H9 (cell line): ENCODE measurements around the gene DSG4. TPM values are rescaled to one million over a fixed set of nuclear protein-coding genes. Genes with fewer than 3 reads are reported as not detected.

ENCODE experiments used
- DNase-seq: peaks from one replicate; pipeline ENCODE4 v3.0.0-alpha.2; 2017
- H2AFZ ChIP-seq: one replicate; pipeline ENCODE4 v1.6.1; 2013; ENCODE audit warnings: mild to moderate bottlenecking, low read length, control low read depth, moderate library complexity
- H2AK5ac ChIP-seq: 2 replicates; pipeline ENCODE4 v1.6.1; 2013; ENCODE audit warnings: low read length, control low read depth, mixed read lengths; ENCODE audit not compliant: insufficient read length
- H2BK120ac ChIP-seq: one replicate; pipeline ENCODE4 v1.6.1; 2013; ENCODE audit warnings: low read depth, mild to moderate bottlenecking, low read length, control low read depth, inconsistent platforms; ENCODE audit not compliant: poor library complexity, severe bottlenecking
- H2BK12ac ChIP-seq: 2 replicates; pipeline ENCODE4 v1.6.1; 2013; ENCODE audit warnings: low read length, control low read depth, mixed read lengths, low read depth; ENCODE audit not compliant: insufficient read length
- H2BK15ac ChIP-seq: 2 replicates; pipeline ENCODE4 v1.6.1; 2013; ENCODE audit warnings: low read depth, low read length, control low read depth
- H2BK20ac ChIP-seq: one replicate; pipeline ENCODE4 v1.6.1; 2013; ENCODE audit warnings: low read depth, mild to moderate bottlenecking, low read length, control low read depth, inconsistent platforms; ENCODE audit not compliant: poor library complexity, severe bottlenecking
- H2BK5ac ChIP-seq: 2 replicates; pipeline ENCODE4 v1.6.1; 2013; ENCODE audit warnings: low read length, control low read depth, mixed read lengths; ENCODE audit not compliant: insufficient read length
- H3K14ac ChIP-seq: 2 replicates; pipeline ENCODE4 v1.6.1; 2013; ENCODE audit warnings: low read length, control low read depth; ENCODE audit not compliant: insufficient read depth
- H3K18ac ChIP-seq: 2 replicates; pipeline ENCODE4 v1.6.1; 2013; ENCODE audit warnings: low read depth, mild to moderate bottlenecking, mixed read lengths, low read length, control low read depth; ENCODE audit not compliant: insufficient read length
- H3K23ac ChIP-seq: 2 replicates; pipeline ENCODE4 v1.6.1; 2013; ENCODE audit warnings: low read length, control low read depth, mixed read lengths, low read depth; ENCODE audit not compliant: insufficient read length
- H3K23me2 ChIP-seq: 2 replicates; pipeline ENCODE4 v1.6.1; 2013; ENCODE audit warnings: low read depth, mild to moderate bottlenecking, mixed read lengths, low read length, control low read depth; ENCODE audit not compliant: insufficient read length, poor library complexity, severe bottlenecking
- H3K27ac ChIP-seq: 2 replicates; pipeline ENCODE4 v1.5.1; 2013; ENCODE audit warnings: low read length, control low read depth, mixed read lengths, low read depth; ENCODE audit not compliant: insufficient read length
- H3K27me3 ChIP-seq: 2 replicates; pipeline ENCODE4 v1.6.1; 2013; ENCODE audit warnings: low read length, control low read depth, inconsistent platforms; ENCODE audit not compliant: insufficient read depth
- H3K4ac ChIP-seq: 2 replicates; pipeline ENCODE4 v1.6.1; 2013; ENCODE audit warnings: low read depth, mild to moderate bottlenecking, control low read depth, inconsistent platforms, low read length, moderate library complexity
- H3K4me1 ChIP-seq: 2 replicates; pipeline ENCODE4 v1.6.1; 2013; ENCODE audit warnings: low read length, control low read depth, inconsistent platforms; ENCODE audit not compliant: insufficient read depth
- H3K4me2 ChIP-seq: 2 replicates; pipeline ENCODE4 v1.6.1; 2013; ENCODE audit warnings: low read length, control low read depth, mixed read lengths; ENCODE audit not compliant: insufficient read length, insufficient read depth
- H3K56ac ChIP-seq: 2 replicates; pipeline ENCODE4 v1.6.1; 2013; ENCODE audit warnings: low read depth, mild to moderate bottlenecking, mixed read lengths, low read length, control low read depth; ENCODE audit not compliant: insufficient read length
- H3K79me1 ChIP-seq: 2 replicates; pipeline ENCODE4 v1.6.1; 2013; ENCODE audit warnings: low read depth, mild to moderate bottlenecking, moderate library complexity, low read length, control low read depth, inconsistent platforms; ENCODE audit not compliant: insufficient read depth, poor library complexity, severe bottlenecking
- H3K79me2 ChIP-seq: 2 replicates; pipeline ENCODE4 v1.6.1; 2013; ENCODE audit warnings: low read length, control low read depth, inconsistent platforms; ENCODE audit not compliant: insufficient read depth
- H3K9ac ChIP-seq: 2 replicates; pipeline ENCODE4 v1.6.1; 2013; ENCODE audit warnings: low read length, control low read depth, mixed read lengths; ENCODE audit not compliant: insufficient read length; ENCODE audit errors: extremely low read depth
- H3K9me3 ChIP-seq: one replicate; pipeline ENCODE4 v1.6.1; 2013; ENCODE audit warnings: low read depth, low read length, inconsistent platforms; ENCODE audit not compliant: control insufficient read depth
- H3T11ph ChIP-seq: one replicate; pipeline ENCODE4 v1.6.1; 2013; ENCODE audit warnings: mild to moderate bottlenecking, low read length, control low read depth, inconsistent platforms
- H4K20me1 ChIP-seq: one replicate; pipeline ENCODE4 v1.6.1; 2013; ENCODE audit not compliant: control insufficient read depth, insufficient read length, insufficient read depth
- H4K5ac ChIP-seq: 2 replicates; pipeline ENCODE4 v1.6.1; 2013; ENCODE audit warnings: low read depth, mild to moderate bottlenecking, mixed read lengths, low read length, control low read depth; ENCODE audit not compliant: insufficient read length
- H4K8ac ChIP-seq: replicated peaks from 2 replicates; pipeline ENCODE4 v1.6.1; 2013; ENCODE audit warnings: low read length, control low read depth, mixed read lengths, low read depth; ENCODE audit not compliant: insufficient read length
- H4K91ac ChIP-seq: 2 replicates; pipeline ENCODE4 v1.6.1; 2013; ENCODE audit warnings: low read depth, mild to moderate bottlenecking, moderate library complexity, mixed read lengths, low read length, control low read depth; ENCODE audit not compliant: insufficient read length
- H3K27ac Mint-ChIP-seq, 3 experiments: 2 replicates in 2 of 3; 3 replicates in 1 of 3; pipeline ENCODE4 v1.8.0; 2020 to 2021; ENCODE audit warnings: mixed read lengths in 3 of 3, mild to moderate bottlenecking in 1 of 3, moderate library complexity in 1 of 3
- H3K27me3 Mint-ChIP-seq: 2 replicates; pipeline ENCODE4 v1.8.0; 2021; ENCODE audit warnings: low read depth, mild to moderate bottlenecking, moderate library complexity, mixed read lengths
- H3K36me3 Mint-ChIP-seq, 3 experiments: 2 replicates in 2 of 3; 3 replicates in 1 of 3; pipeline ENCODE4 v1.8.0; 2020 to 2021; ENCODE audit warnings: low read depth in 3 of 3, mixed read lengths in 3 of 3; ENCODE audit not compliant: insufficient read depth in 1 of 3
- H3K4me1 Mint-ChIP-seq, 2 experiments: 2 replicates each; pipeline ENCODE4 v1.8.0; 2020; ENCODE audit warnings: mixed read lengths in 2 of 2
- H3K4me3 Mint-ChIP-seq, 2 experiments: 2 replicates in 1 of 2; 3 replicates in 1 of 2; pipeline ENCODE4 v1.8.0; 2020 to 2021; ENCODE audit warnings: mild to moderate bottlenecking in 2 of 2, mixed read lengths in 2 of 2, moderate library complexity in 1 of 2
- H3K9me3 Mint-ChIP-seq, 2 experiments: 2 replicates in 1 of 2; 3 replicates in 1 of 2; pipeline ENCODE4 v1.8.0; 2020; ENCODE audit warnings: mild to moderate bottlenecking in 2 of 2, mixed read lengths in 2 of 2, moderate library complexity in 1 of 2
- WGBS: extraction: QIAGEN DNeasy Blood & Tissue Kit; methylation state at CpG from one replicate; pipeline ENCODE4 v1.1.7; 2013; ENCODE audit warnings: missing lambda C conversion rate, low lambda C conversion rate, mixed read lengths; ENCODE audit not compliant: insufficient read length; ENCODE audit errors: extremely low coverage; 5-methylcytosine and 5-hydroxymethylcytosine counted together
- total RNA-seq: library from RNA; stranded (reverse); gene quantifications from 2 replicates; pipeline ENCODE4 v1.2.1, GENCODE V29; 2021
- TF ChIP-seq, protein P1 (sequence below): fragments of 200-600 bp; sonication (generic); conservative IDR thresholded peaks from 3 replicates; pipeline ENCODE4 v1.8.0; 2021; ENCODE audit warnings: antibody characterized with exemption, mild to moderate bottlenecking

Gene DSG4
- total RNA-seq, 1 experiment from 2014 or later: not detected

GRCh38 chr18:31329787-31330438 is 46.7 kb upstream of the DSG4 start:
- Histone ChIP-seq H3K14ac (no peak overlapping the region), H2BK15ac (no peak overlapping the region), H3K4me1 (peaks cover 3% of the 10 kb centered on the region; the same call in 1 of the 2 replicates), H3K23me2 (no peaks in the 10 kb centered on the region), H3K27me3 (no peaks in the 10 kb centered on the region), H3K27ac (no peak overlapping the region), H3K4me2 (peak overlapping the region; percentile 12), H4K8ac (no peak overlapping the region), H3K79me2 (no peaks in the 10 kb centered on the region), H3K56ac (no peak overlapping the region), H2AK5ac (no peak overlapping the region), H3K79me1 (no peaks in the 10 kb centered on the region), H3T11ph (peak overlapping the region; percentile 17), H4K91ac (no peak overlapping the region), H3K9ac (no peak overlapping the region), H2BK20ac (no peak overlapping the region), H2BK5ac (no peak overlapping the region), H3K23ac (no peak overlapping the region), H4K20me1 (no peaks in the 10 kb centered on the region), H2BK12ac (no peak overlapping the region), H4K5ac (no peak overlapping the region), H3K9me3 (no peaks in the 10 kb centered on the region), H3K4ac (no peak overlapping the region), H2BK120ac (no peak overlapping the region), H3K18ac (no peak overlapping the region), H2AFZ (peak overlapping the region; percentile 48)
- no peaks in the 10 kb centered on the region for H3K27me3 Mint-ChIP-seq
- TF ChIP-seq, protein P1, sequence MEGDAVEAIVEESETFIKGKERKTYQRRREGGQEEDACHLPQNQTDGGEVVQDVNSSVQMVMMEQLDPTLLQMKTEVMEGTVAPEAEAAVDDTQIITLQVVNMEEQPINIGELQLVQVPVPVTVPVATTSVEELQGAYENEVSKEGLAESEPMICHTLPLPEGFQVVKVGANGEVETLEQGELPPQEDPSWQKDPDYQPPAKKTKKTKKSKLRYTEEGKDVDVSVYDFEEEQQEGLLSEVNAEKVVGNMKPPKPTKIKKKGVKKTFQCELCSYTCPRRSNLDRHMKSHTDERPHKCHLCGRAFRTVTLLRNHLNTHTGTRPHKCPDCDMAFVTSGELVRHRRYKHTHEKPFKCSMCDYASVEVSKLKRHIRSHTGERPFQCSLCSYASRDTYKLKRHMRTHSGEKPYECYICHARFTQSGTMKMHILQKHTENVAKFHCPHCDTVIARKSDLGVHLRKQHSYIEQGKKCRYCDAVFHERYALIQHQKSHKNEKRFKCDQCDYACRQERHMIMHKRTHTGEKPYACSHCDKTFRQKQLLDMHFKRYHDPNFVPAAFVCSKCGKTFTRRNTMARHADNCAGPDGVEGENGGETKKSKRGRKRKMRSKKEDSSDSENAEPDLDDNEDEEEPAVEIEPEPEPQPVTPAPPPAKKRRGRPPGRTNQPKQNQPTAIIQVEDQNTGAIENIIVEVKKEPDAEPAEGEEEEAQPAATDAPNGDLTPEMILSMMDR: no peak
- DNase-seq: no peak
- H3K36me3 Mint-ChIP-seq: no peaks in the 10 kb centered on the region
- peak overlapping the region; percentile 8 to 86 (median 80); a peak in 5 of 7 replicates for H3K27ac Mint-ChIP-seq
- no peaks in the 10 kb centered on the region for H3K9me3 Mint-ChIP-seq
- H3K4me1 Mint-ChIP-seq: peaks cover 16 to 21% of the 10 kb centered on the region in 2 experiments
- H3K4me3 Mint-ChIP-seq: peak overlapping the region in 1 of 2 experiments; percentile 25; a peak in 1 of 5 replicates
- no CpG with 5 or more reads among the region's 7 CpGs for WGBS
